GM19043 (cell line): ENCODE measurements around the gene CCDC172.

Experiments
- ATAC-seq: cut with Tn5 transposase; IDR thresholded peaks from one replicate; pipeline ENCODE4 v1.9.1; 2021; ENCODE audit warnings: low read depth; ENCODE audit not compliant: unreplicated experiment

Gene CCDC172

DNA sequence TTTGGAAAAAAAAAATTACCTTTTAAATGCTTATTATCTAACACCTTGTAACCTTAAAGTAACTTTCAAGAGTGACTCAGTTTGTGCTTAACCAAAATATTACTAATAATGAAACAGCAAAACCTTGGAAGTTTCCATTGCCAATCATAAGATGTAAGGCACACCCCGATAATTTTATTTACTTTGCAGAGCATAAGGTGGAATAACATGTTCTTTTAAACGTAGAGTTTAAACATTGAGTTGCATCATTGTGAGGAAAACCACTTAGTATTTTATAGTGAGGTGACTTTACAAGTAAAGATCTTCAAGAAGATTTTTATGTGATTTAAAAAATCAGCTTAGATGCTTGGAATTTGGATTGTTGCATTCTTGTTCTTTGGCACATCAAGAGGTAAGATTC, 103.4 kb downstream of the CCDC172 start, which contains the start of gene PNLIPRP3:
Gene PNLIPRP3, plus strand, starts transcription at position 177 of the 400 bp plus-strand sequence. Its CDS starts 166 bp downstream, at position 343.
- no peak for ATAC-seq

DNA sequence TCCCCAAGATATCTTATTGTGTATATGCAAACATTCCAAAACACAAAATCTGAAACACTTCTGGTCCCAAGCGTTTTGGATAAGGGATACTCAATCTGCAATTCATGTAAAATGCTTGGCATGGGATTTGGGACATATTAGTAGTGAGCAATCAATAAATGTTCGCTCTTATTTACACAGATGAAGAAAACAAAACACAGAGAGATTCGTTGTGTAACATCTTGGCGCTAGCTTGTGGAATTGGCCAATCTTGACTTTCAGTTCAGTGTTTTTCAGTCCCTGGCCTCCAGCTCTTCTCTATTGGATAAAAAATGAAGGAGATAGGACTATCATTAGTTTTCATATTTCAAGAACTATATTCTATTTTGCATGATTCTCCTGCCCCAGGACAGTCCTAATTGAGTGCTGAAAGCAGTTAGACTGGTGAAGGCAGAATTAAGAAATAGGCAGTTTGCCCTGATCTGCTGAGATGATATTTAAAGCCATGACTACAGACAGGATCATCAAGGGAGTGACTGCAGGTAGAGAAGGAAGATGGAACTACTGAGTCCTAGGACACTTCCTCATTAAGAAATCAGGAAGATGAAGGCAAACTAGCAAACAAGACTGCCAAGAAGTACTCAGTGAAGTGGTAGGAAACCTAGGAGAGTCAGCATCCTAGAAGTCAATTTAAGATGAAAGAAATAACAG, 105.2 kb downstream of the CCDC172 start:
- ATAC-seq = no peak
